NB4 (cell line): ENCODE data around the gene VWC2.

Experiments
- POLR2A ChIP-seq: IDR thresholded peaks from 2 replicates; pipeline ENCODE4 v1.6.1; 2011; ENCODE audit warnings: mild to moderate bottlenecking; ENCODE audit not compliant: insufficient read length; ENCODE audit errors: extremely low read depth
- TF ChIP-seq, protein P1 (sequence below): IDR thresholded peaks from one replicate; pipeline ENCODE4 v1.5.1; 2012; ENCODE audit warnings: low read depth, low read length

DNA sequence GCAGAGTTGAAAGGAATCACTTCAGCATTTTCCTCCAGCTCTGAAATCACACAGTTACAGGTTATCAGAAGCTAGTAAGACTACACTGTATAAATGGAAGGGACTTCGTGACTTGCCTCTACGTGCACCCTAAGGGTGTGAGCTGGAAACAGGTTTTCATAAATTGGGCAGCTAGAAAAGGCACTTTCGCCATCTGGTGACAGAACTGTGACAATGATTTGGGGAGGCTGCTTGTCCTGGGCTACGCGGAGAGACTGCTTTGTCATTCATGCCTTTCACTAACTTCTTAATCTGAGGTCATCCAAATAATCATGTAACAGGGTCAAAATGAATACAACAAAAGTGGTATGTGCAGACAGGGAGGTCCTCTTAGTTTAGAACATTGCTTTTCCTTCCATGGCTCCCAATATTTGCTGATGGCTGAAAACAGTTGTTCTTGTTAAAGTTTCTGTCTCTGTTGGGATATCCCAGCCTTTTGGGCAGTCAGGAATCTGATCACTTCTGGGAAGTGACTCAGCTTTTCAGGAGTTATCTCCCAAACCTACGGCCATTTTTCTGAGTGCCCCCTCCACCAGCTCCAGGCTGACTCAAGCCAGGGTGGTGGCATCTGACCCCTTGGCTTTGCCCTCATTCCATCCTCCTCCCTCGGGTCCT lies 17.8 kb downstream of the VWC2 start:
- TF ChIP-seq, protein P1, sequence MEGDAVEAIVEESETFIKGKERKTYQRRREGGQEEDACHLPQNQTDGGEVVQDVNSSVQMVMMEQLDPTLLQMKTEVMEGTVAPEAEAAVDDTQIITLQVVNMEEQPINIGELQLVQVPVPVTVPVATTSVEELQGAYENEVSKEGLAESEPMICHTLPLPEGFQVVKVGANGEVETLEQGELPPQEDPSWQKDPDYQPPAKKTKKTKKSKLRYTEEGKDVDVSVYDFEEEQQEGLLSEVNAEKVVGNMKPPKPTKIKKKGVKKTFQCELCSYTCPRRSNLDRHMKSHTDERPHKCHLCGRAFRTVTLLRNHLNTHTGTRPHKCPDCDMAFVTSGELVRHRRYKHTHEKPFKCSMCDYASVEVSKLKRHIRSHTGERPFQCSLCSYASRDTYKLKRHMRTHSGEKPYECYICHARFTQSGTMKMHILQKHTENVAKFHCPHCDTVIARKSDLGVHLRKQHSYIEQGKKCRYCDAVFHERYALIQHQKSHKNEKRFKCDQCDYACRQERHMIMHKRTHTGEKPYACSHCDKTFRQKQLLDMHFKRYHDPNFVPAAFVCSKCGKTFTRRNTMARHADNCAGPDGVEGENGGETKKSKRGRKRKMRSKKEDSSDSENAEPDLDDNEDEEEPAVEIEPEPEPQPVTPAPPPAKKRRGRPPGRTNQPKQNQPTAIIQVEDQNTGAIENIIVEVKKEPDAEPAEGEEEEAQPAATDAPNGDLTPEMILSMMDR, result peak; percentile 60
- TF ChIP-seq POLR2A, result no peak
